Measurements from ENCODE around the gene SOX6. TPM values are rescaled to one million over a fixed set of nuclear protein-coding genes. Genes with fewer than 3 reads are reported as not detected.

Gene SOX6
- total RNA-seq, 1 donor from 2014 or later = 19.6 TPM

- no peaks in the 10 kb centered on the region for H3K36me3 Mint-ChIP-seq (ENCODE audit: low read depth)
- TF ChIP-seq CTCF (conservative IDR thresholded peaks at IDR 0.05) = no peak
- no peak overlapping the region for H3K27ac Mint-ChIP-seq (ENCODE audit: unreplicated experiment)
These were observed 327.9 kb downstream of the SOX6 start for GRCh38 chr11:16028419-16028818.

GRCh38 chr11:16027621-16028020 is 328.7 kb downstream of the SOX6 start:
- no peak for TF ChIP-seq CTCF (conservative IDR thresholded peaks at IDR 0.05)
- Mint-ChIP-seq H3K36me3 (ENCODE audit: low read depth) (no peaks in the 10 kb centered on the region), H3K27ac (ENCODE audit: unreplicated experiment) (peak overlapping the region; percentile 66), H3K9me3 (no peaks in the 10 kb centered on the region), H3K4me1 (peaks cover 41% of the 10 kb centered on the region), H3K27me3 (ENCODE audit: low read depth) (no peaks in the 10 kb centered on the region), H3K4me3 (no peak overlapping the region)
- no peak for DNase-seq (ENCODE audit: low read depth, low spot score)

More at GRCh38 chr11:16028419-16028818, 327.9 kb downstream of the SOX6 start:
- Mint-ChIP-seq H3K4me3 (no peak overlapping the region), H3K4me1 (peaks cover 43% of the 10 kb centered on the region), H3K9me3 (no peaks in the 10 kb centered on the region), H3K27me3 (ENCODE audit: low read depth) (no peaks in the 10 kb centered on the region)
- no peak for DNase-seq (ENCODE audit: low read depth, low spot score)

GRCh38 chr11:16026849-16027248 is 329.5 kb downstream of the SOX6 start:
- H3K4me3 Mint-ChIP-seq = no peak overlapping the region
- DNase-seq (ENCODE audit: low read depth, low spot score) = no peak
- peaks cover 36% of the 10 kb centered on the region for H3K4me1 Mint-ChIP-seq
- no peaks in the 10 kb centered on the region for H3K27me3 Mint-ChIP-seq (ENCODE audit: low read depth)
- H3K9me3 Mint-ChIP-seq = no peaks in the 10 kb centered on the region
- no peak overlapping the region for H3K27ac Mint-ChIP-seq (ENCODE audit: unreplicated experiment)
- no peak for TF ChIP-seq CTCF (conservative IDR thresholded peaks at IDR 0.05)
- no peaks in the 10 kb centered on the region for H3K36me3 Mint-ChIP-seq (ENCODE audit: low read depth)

GRCh38 chr11:16018931-16019330 is 337.4 kb downstream of the SOX6 start:
- no peak for TF ChIP-seq CTCF (conservative IDR thresholded peaks at IDR 0.05)

GRCh38 chr11:16016468-16016829 is 339.9 kb downstream of the SOX6 start:
- Mint-ChIP-seq H3K27ac (ENCODE audit: unreplicated experiment) (peak overlapping the region; percentile 23), H3K4me1 (peaks cover 21% of the 10 kb centered on the region), H3K9me3 (no peaks in the 10 kb centered on the region), H3K4me3 (no peak overlapping the region), H3K36me3 (ENCODE audit: low read depth) (no peaks in the 10 kb centered on the region), H3K27me3 (ENCODE audit: low read depth) (no peaks in the 10 kb centered on the region)
- no peak for TF ChIP-seq CTCF (conservative IDR thresholded peaks at IDR 0.05)
- DNase-seq (ENCODE audit: low read depth, low spot score) = no peak

More at GRCh38 chr11:16018931-16019330, 337.4 kb downstream of the SOX6 start:
- peaks cover 13% of the 10 kb centered on the region for H3K4me1 Mint-ChIP-seq
- H3K4me3 Mint-ChIP-seq = no peak overlapping the region
- DNase-seq (ENCODE audit: low read depth, low spot score) = no peak
- H3K27me3 Mint-ChIP-seq (ENCODE audit: low read depth) = no peaks in the 10 kb centered on the region
- H3K27ac Mint-ChIP-seq (ENCODE audit: unreplicated experiment) = no peak overlapping the region
- no peaks in the 10 kb centered on the region for H3K9me3 Mint-ChIP-seq
- H3K36me3 Mint-ChIP-seq (ENCODE audit: low read depth) = no peaks in the 10 kb centered on the region

All from neural crest cell (in vitro differentiated cells).